ENCODE measurements around the gene NOVA1.

The NOVA1 gene

GRCh38 chr14:26427097-26427496 lies 170.7 kb downstream of the NOVA1 start:
- Histone ChIP-seq H3K27me3 (ENCODE audit: insufficient read depth, low read length) (no peaks in the 10 kb centered on the region), H3K4me3 (ENCODE audit: low read length) (no peak overlapping the region)

GRCh38 chr14:26424537-26424936 lies 173.3 kb downstream of the NOVA1 start:
- no peaks in the 10 kb centered on the region for H3K9me3 ChIP-seq (ENCODE audit: insufficient read depth, low read depth, low read length)
- no peaks in the 10 kb centered on the region for H3K27me3 ChIP-seq (ENCODE audit: insufficient read depth, low read length)
- no peak overlapping the region for H3K9ac ChIP-seq (ENCODE audit: low read depth, low read length)

More at GRCh38 chr14:26427097-26427496, 170.7 kb downstream of the NOVA1 start:
- Histone ChIP-seq H3K9me3 (ENCODE audit: insufficient read depth, low read depth, low read length) (no peaks in the 10 kb centered on the region), H3K36me3 (ENCODE audit: insufficient read depth, low read depth, low read length) (no peaks in the 10 kb centered on the region), H3K27ac (ENCODE audit: low read length) (no peak overlapping the region), H3K9ac (ENCODE audit: low read depth, low read length) (no peak overlapping the region), H3K4me1 (ENCODE audit: insufficient read depth, low read length) (no peaks in the 10 kb centered on the region)

GRCh38 chr14:26415618-26416123 lies 182.2 kb downstream of the NOVA1 start:
- H3K4me3 ChIP-seq (ENCODE audit: low read length) = no peak overlapping the region
- H3K9ac ChIP-seq (ENCODE audit: low read depth, low read length) = no peak overlapping the region
- H3K27me3 ChIP-seq (ENCODE audit: insufficient read depth, low read length) = no peaks in the 10 kb centered on the region
- no peaks in the 10 kb centered on the region for H3K9me3 ChIP-seq (ENCODE audit: insufficient read depth, low read depth, low read length)
- no peaks in the 10 kb centered on the region for H3K4me1 ChIP-seq (ENCODE audit: insufficient read depth, low read length)
- no peaks in the 10 kb centered on the region for H3K36me3 ChIP-seq (ENCODE audit: insufficient read depth, low read depth, low read length)
- no peak overlapping the region for H3K27ac ChIP-seq (ENCODE audit: low read length)

More at GRCh38 chr14:26424537-26424936, 173.3 kb downstream of the NOVA1 start:
- no peaks in the 10 kb centered on the region for H3K36me3 ChIP-seq (ENCODE audit: insufficient read depth, low read depth, low read length)
- H3K4me3 ChIP-seq (ENCODE audit: low read length) = no peak overlapping the region
- H3K27ac ChIP-seq (ENCODE audit: low read length) = no peak overlapping the region
- H3K4me1 ChIP-seq (ENCODE audit: insufficient read depth, low read length) = no peaks in the 10 kb centered on the region

- no peaks in the 10 kb centered on the region for H3K36me3 ChIP-seq (ENCODE audit: insufficient read depth, low read depth, low read length)
- H3K27ac ChIP-seq (ENCODE audit: low read length) = no peak overlapping the region
- no peaks in the 10 kb centered on the region for H3K9me3 ChIP-seq (ENCODE audit: insufficient read depth, low read depth, low read length)
- H3K9ac ChIP-seq (ENCODE audit: low read depth, low read length) = no peak overlapping the region
- H3K4me3 ChIP-seq (ENCODE audit: low read length) = no peak overlapping the region
- no peaks in the 10 kb centered on the region for H3K27me3 ChIP-seq (ENCODE audit: insufficient read depth, low read length)
- H3K4me1 ChIP-seq (ENCODE audit: insufficient read depth, low read length) = no peaks in the 10 kb centered on the region
Measured at GRCh38 chr14:26414926-26415325, 182.9 kb downstream of the NOVA1 start.

- H3K4me1 ChIP-seq (ENCODE audit: insufficient read depth, low read length) = no peaks in the 10 kb centered on the region
- no peaks in the 10 kb centered on the region for H3K27me3 ChIP-seq (ENCODE audit: insufficient read depth, low read length)
- H3K9ac ChIP-seq (ENCODE audit: low read depth, low read length) = no peak overlapping the region
- H3K36me3 ChIP-seq (ENCODE audit: insufficient read depth, low read depth, low read length) = no peaks in the 10 kb centered on the region
- no peaks in the 10 kb centered on the region for H3K9me3 ChIP-seq (ENCODE audit: insufficient read depth, low read depth, low read length)
- no peak overlapping the region for H3K4me3 ChIP-seq (ENCODE audit: low read length)
- H3K27ac ChIP-seq (ENCODE audit: low read length) = no peak overlapping the region
Measured at GRCh38 chr14:26414103-26414502, 183.7 kb downstream of the NOVA1 start.

GRCh38 chr14:26412421-26412820 lies 185.4 kb downstream of the NOVA1 start:
- no peaks in the 10 kb centered on the region for H3K4me1 ChIP-seq (ENCODE audit: insufficient read depth, low read length)
- H3K36me3 ChIP-seq (ENCODE audit: insufficient read depth, low read depth, low read length) = no peaks in the 10 kb centered on the region
- no peaks in the 10 kb centered on the region for H3K27me3 ChIP-seq (ENCODE audit: insufficient read depth, low read length)
- H3K4me3 ChIP-seq (ENCODE audit: low read length) = no peak overlapping the region
- H3K9me3 ChIP-seq (ENCODE audit: insufficient read depth, low read depth, low read length) = no peaks in the 10 kb centered on the region
- H3K27ac ChIP-seq (ENCODE audit: low read length) = no peak overlapping the region
- H3K9ac ChIP-seq (ENCODE audit: low read depth, low read length) = no peak overlapping the region

- H3K9me3 ChIP-seq (ENCODE audit: insufficient read depth, low read depth, low read length) = no peaks in the 10 kb centered on the region
- no peaks in the 10 kb centered on the region for H3K27me3 ChIP-seq (ENCODE audit: insufficient read depth, low read length)
- H3K4me1 ChIP-seq (ENCODE audit: insufficient read depth, low read length) = no peaks in the 10 kb centered on the region
- no peak overlapping the region for H3K4me3 ChIP-seq (ENCODE audit: low read length)
- no peak overlapping the region for H3K27ac ChIP-seq (ENCODE audit: low read length)
- no peak overlapping the region for H3K9ac ChIP-seq (ENCODE audit: low read depth, low read length)
- H3K36me3 ChIP-seq (ENCODE audit: insufficient read depth, low read depth, low read length) = no peaks in the 10 kb centered on the region
Measured at GRCh38 chr14:26410189-26410685, 187.6 kb downstream of the NOVA1 start.

- Histone ChIP-seq H3K4me1 (ENCODE audit: insufficient read depth, low read length) (peaks cover 9% of the 10 kb centered on the region), H3K27ac (ENCODE audit: low read length) (no peak overlapping the region), H3K9me3 (ENCODE audit: insufficient read depth, low read depth, low read length) (no peaks in the 10 kb centered on the region), H3K9ac (ENCODE audit: low read depth, low read length) (no peak overlapping the region), H3K36me3 (ENCODE audit: insufficient read depth, low read depth, low read length) (no peaks in the 10 kb centered on the region), H3K27me3 (ENCODE audit: insufficient read depth, low read length) (no peaks in the 10 kb centered on the region; the same call in 1 of the 2 replicates), H3K4me3 (ENCODE audit: low read length) (no peak overlapping the region)
Measured at GRCh38 chr14:26404927-26405326, 192.9 kb downstream of the NOVA1 start.

GRCh38 chr14:26403760-26404159 lies 194.1 kb downstream of the NOVA1 start:
- Histone ChIP-seq H3K4me3 (ENCODE audit: low read length) (no peak overlapping the region), H3K9me3 (ENCODE audit: insufficient read depth, low read depth, low read length) (no peaks in the 10 kb centered on the region), H3K9ac (ENCODE audit: low read depth, low read length) (no peak overlapping the region), H3K36me3 (ENCODE audit: insufficient read depth, low read depth, low read length) (no peaks in the 10 kb centered on the region), H3K27ac (ENCODE audit: low read length) (no peak overlapping the region), H3K4me1 (ENCODE audit: insufficient read depth, low read length) (peaks cover 9% of the 10 kb centered on the region), H3K27me3 (ENCODE audit: insufficient read depth, low read length) (no peaks in the 10 kb centered on the region; the same call in 1 of the 2 replicates)

- H3K4me1 ChIP-seq (ENCODE audit: insufficient read depth, low read length) = peaks cover 9% of the 10 kb centered on the region
- no peak overlapping the region for H3K27ac ChIP-seq (ENCODE audit: low read length)
- H3K4me3 ChIP-seq (ENCODE audit: low read length) = no peak overlapping the region
- no peak overlapping the region for H3K9ac ChIP-seq (ENCODE audit: low read depth, low read length)
- no peaks in the 10 kb centered on the region; the same call in 1 of the 2 replicates for H3K27me3 ChIP-seq (ENCODE audit: insufficient read depth, low read length)
- H3K36me3 ChIP-seq (ENCODE audit: insufficient read depth, low read depth, low read length) = no peaks in the 10 kb centered on the region
- H3K9me3 ChIP-seq (ENCODE audit: insufficient read depth, low read depth, low read length) = no peaks in the 10 kb centered on the region
Measured at GRCh38 chr14:26402126-26402525, 195.7 kb downstream of the NOVA1 start.

GRCh38 chr14:26401179-26401968 lies 196.5 kb downstream of the NOVA1 start:
- Histone ChIP-seq H3K9me3 (ENCODE audit: insufficient read depth, low read depth, low read length) (no peaks in the 10 kb centered on the region), H3K9ac (ENCODE audit: low read depth, low read length) (no peak overlapping the region), H3K4me3 (ENCODE audit: low read length) (no peak overlapping the region; the same call in 1 of the 2 replicates), H3K27me3 (ENCODE audit: insufficient read depth, low read length) (no peaks in the 10 kb centered on the region; the same call in 1 of the 2 replicates), H3K4me1 (ENCODE audit: insufficient read depth, low read length) (peaks cover 9% of the 10 kb centered on the region), H3K36me3 (ENCODE audit: insufficient read depth, low read depth, low read length) (no peaks in the 10 kb centered on the region), H3K27ac (ENCODE audit: low read length) (no peak overlapping the region)

- H3K4me1 ChIP-seq (ENCODE audit: insufficient read depth, low read length) = peaks cover 9% of the 10 kb centered on the region
- no peak overlapping the region for H3K9ac ChIP-seq (ENCODE audit: low read depth, low read length)
Measured at GRCh38 chr14:26400373-26400772, 197.5 kb downstream of the NOVA1 start.

More at GRCh38 chr14:26400373-26400772, 197.5 kb downstream of the NOVA1 start:
- no peak overlapping the region for H3K27ac ChIP-seq (ENCODE audit: low read length)
- H3K36me3 ChIP-seq (ENCODE audit: insufficient read depth, low read depth, low read length) = no peaks in the 10 kb centered on the region
- H3K27me3 ChIP-seq (ENCODE audit: insufficient read depth, low read length) = no peaks in the 10 kb centered on the region; the same call in 1 of the 2 replicates
- H3K9me3 ChIP-seq (ENCODE audit: insufficient read depth, low read depth, low read length) = no peaks in the 10 kb centered on the region
- no peak overlapping the region for H3K4me3 ChIP-seq (ENCODE audit: low read length)

Measured in iPS-20b (cell line).